BJ (cell line): Measurements from ENCODE around the gene DPP6. TPM values are rescaled to one million over a fixed set of nuclear protein-coding genes. Genes with fewer than 3 reads are reported as not detected.
"Not testable (repeated sequence)": the region's sequence is repeated elsewhere in the genome, so short reads cannot be mapped to it uniquely, and the experiment has no call there.

Experiments used
- CTCF ChIA-PET: fragments of 350-600 bp; formaldehyde crosslinking; extraction: SDS; loops from one replicate; lab custom pipeline; 2021; ENCODE audit warnings: antibody characterized with exemption, inconsistent platforms; lab: Yijun Ruan, JAX
- POLR2A ChIA-PET: fragments of 300-600 bp; sonication (Branson Sonifier 250); formaldehyde crosslinking; extraction: SDS; loops from one replicate; lab custom pipeline; 2021; ENCODE audit warnings: antibody characterized with exemption; lab: Charles Lee
- DNase-seq: peaks from one replicate; pipeline ENCODE4 v3.0.0-alpha.2; 2011; ENCODE audit warnings: low read depth
- H3K27me3 ChIP-seq: 2 replicates; pipeline ENCODE4 v1.6.0; 2011; ENCODE audit warnings: low read length; ENCODE audit not compliant: control insufficient read depth, insufficient read depth
- H3K36me3 ChIP-seq: 2 replicates; pipeline ENCODE4 v1.5.1; 2011; ENCODE audit warnings: low read length; ENCODE audit not compliant: control insufficient read depth, insufficient read depth
- H3K4me3 ChIP-seq: 2 replicates; pipeline ENCODE4 v1.5.1; 2011; ENCODE audit warnings: low read depth, mild to moderate bottlenecking, control low read depth, low read length
- polyA plus RNA-seq: library from polyadenylated mRNA; depleted of rRNA; stranded (reverse); fragments of >200 nt; gene quantifications from 2 replicates; pipeline ENCODE4 v1.2.3, GENCODE V29; 2011
- TF ChIP-seq, protein P1 (sequence below): IDR thresholded peaks from 2 replicates; pipeline ENCODE4 v1.5.1; 2011; ENCODE audit warnings: low read depth, mild to moderate bottlenecking, control low read depth, inconsistent platforms, low read length, moderate library complexity; ENCODE audit not compliant: insufficient read depth

Gene DPP6
- polyA plus RNA-seq, 1 experiment, result not detected

DNA sequence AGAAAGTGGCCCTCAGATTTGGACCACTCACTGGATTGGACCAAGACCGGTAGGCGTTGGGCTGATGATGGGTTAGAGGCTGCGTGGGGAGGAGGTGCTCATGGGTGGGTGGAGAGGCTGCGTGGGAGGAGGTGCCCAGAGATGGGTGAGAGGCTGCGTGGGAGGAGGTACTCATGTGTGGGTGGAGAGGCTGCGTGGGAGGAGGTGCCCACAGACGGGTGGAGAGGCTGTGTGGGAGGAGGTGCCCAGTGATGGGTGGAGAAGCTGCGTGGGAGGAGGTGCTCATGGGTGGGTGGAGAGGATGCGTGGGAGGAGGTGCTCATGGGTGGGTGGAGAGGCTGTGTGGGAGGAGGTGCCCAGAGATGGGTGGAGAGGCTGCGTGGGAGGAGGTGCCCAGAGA lies 604.4 kb downstream of the DPP6 start:
- no peak for DNase-seq
- Histone ChIP-seq H3K27me3 (no peaks in the 10 kb centered on the region), H3K4me3 (no peak overlapping the region), H3K36me3 (no peaks in the 10 kb centered on the region)
- ChIA-PET POLR2A (no interaction called here), CTCF (no interaction called here)
- TF ChIP-seq, protein P1, sequence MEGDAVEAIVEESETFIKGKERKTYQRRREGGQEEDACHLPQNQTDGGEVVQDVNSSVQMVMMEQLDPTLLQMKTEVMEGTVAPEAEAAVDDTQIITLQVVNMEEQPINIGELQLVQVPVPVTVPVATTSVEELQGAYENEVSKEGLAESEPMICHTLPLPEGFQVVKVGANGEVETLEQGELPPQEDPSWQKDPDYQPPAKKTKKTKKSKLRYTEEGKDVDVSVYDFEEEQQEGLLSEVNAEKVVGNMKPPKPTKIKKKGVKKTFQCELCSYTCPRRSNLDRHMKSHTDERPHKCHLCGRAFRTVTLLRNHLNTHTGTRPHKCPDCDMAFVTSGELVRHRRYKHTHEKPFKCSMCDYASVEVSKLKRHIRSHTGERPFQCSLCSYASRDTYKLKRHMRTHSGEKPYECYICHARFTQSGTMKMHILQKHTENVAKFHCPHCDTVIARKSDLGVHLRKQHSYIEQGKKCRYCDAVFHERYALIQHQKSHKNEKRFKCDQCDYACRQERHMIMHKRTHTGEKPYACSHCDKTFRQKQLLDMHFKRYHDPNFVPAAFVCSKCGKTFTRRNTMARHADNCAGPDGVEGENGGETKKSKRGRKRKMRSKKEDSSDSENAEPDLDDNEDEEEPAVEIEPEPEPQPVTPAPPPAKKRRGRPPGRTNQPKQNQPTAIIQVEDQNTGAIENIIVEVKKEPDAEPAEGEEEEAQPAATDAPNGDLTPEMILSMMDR, result no peak

DNA sequence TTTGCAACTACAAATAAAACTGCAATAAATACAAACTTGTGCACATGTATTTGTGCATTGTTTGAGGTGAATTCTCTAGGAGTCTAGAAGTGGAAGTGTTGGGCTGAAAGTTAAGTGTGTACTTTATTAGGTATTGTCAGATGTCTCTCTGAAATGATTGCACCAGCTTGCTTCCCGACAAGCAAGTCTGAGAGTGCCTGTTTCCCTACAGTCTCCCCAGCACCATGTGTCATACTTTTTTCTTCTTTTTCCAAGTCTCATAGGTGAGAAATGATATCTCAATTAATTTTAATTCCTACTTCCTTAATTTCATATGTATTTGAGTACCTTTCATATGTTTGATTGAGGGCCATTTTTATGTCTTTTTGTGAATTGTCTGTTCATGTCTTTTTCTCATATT lies 614.6 kb downstream of the DPP6 start:
- H3K27me3 ChIP-seq, result no peaks in the 10 kb centered on the region
- H3K36me3 ChIP-seq, result no peaks in the 10 kb centered on the region
- no peak overlapping the region for H3K4me3 ChIP-seq
- TF ChIP-seq, protein P1, result no peak
- ChIA-PET CTCF (interaction anchor here (0.8 kb wide), 1 partner anchor 38 kb away, joined by 3 read pairs; no protein-coding TSS in a partner anchor), POLR2A (no interaction called here)
- DNase-seq, result no peak

DNA sequence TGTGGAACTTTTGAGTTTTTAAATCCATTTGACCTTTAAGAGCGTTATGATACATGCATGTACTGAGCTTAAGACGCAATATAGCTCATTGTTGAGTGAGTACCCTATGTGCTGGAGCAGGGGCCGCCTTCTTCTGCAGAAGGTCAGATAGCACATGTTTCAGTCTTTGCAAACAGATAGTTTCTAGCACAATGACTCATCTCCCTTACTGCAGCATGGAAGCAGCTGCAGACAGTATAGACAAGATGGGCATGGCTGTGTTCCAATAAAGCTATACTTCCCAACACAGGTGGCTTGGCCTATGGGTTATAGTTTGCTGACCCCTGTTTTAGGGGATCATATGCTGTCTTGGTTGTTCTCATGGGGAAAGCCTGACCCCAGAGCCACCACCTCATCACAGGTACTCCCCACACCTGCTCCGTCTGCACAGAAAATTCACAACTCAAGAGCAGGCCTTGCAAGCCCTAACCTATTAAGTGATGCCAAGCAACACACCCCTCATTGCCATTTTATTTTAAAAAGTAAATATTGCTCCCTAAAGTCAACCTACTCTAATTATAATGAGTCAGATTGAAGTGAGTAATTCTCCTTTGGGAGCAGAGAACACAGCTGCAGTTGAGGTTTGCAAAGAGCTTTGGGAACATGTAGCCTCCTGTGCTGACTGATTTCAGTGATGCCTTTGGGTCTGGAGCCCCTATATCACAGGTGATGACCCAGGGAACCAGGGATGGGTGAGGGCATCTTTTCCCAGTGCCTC lies 620.6 kb downstream of the DPP6 start:
- no peak overlapping the region for H3K4me3 ChIP-seq
- CTCF ChIA-PET, result no interaction called here
- no peak for DNase-seq
- TF ChIP-seq, protein P1, result no peak
- H3K36me3 ChIP-seq, result no peaks in the 10 kb centered on the region
- no peaks in the 10 kb centered on the region for H3K27me3 ChIP-seq
- POLR2A ChIA-PET, result no interaction called here

DNA sequence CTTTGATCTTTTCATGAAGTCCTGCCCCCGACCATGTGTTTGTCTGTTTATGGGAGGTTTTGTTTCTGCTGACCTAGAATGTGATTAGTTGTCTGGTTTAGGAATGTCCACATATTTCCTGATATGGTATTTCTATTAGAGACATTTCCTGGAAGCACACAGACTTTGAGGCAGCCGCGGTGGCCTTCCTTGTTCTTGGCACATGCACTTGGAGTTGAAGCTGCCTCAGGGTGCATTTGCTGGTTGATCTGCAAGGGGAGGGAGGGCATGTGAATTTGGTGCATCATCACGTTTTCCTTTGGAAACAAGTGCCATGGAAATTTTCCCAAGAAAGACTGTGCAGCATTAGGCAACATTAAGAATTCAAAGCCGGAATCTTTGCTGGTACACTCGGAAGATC lies 622.0 kb downstream of the DPP6 start:
- ChIA-PET CTCF (no interaction called here), POLR2A (no interaction called here)
- TF ChIP-seq, protein P1, result no peak
- no peak overlapping the region for H3K4me3 ChIP-seq
- no peak for DNase-seq
- no peaks in the 10 kb centered on the region for H3K27me3 ChIP-seq
- no peaks in the 10 kb centered on the region for H3K36me3 ChIP-seq

DNA sequence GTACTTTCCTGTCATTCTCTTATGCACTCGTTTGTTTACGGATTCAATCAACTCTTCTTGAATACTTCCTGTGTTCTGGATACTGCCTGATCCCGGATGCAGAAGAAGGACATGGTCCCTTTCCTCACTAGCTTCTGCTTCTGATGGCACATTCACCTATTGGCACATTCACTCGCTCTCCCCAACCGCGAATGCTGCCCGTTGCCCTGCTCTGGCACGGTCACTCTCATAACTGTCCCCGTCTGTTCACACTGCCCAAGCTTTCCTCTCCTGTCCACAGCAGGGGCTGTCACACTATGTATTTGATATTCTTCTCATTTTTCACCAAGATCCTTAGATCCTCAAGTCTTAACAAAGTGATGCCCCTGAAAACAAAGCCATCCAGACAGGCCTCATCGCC lies 623.4 kb downstream of the DPP6 start:
- Histone ChIP-seq H3K27me3 (no peaks in the 10 kb centered on the region), H3K36me3 (no peaks in the 10 kb centered on the region), H3K4me3 (no peak overlapping the region)
- ChIA-PET CTCF (interaction anchor here (0.6 kb wide), 1 partner anchor 304 kb away, joined by 3 read pairs; no protein-coding TSS in a partner anchor), POLR2A (no interaction called here)
- TF ChIP-seq, protein P1, result no peak
- DNase-seq, result no peak

DNA sequence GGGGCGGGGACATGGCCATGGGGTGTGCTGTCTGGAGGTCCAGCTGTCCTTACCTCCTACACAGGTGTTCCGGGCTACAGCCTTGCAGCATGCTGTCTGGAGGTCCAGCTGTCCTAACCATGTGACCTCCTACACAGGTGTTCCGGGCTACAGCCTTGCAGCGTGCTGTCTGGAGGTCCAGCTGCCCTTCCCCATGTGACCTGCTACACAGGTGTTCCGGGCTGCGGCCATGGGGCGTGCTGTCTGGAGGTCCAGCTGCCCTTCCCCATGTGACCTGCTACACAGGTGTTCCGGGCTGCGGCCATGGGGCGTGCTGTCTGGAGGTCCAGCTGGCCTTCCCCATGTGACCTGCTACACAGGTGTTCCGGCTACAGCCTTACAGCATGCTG lies 623.8 kb downstream of the DPP6 start:
- DNase-seq, H3K27me3 ChIP-seq, H3K36me3 ChIP-seq, POLR2A ChIA-PET, H3K4me3 ChIP-seq, CTCF ChIA-PET: not testable (repeated sequence)
